Cardiac fibroblast (primary cell): ENCODE data around the gene FOXN1.

Source experiments
- DNase-seq, 2 donors: peaks; one replicate each; pipeline versions ENCODE4 v3.0.0 to v3.0.0-alpha.2; 2010; ENCODE audit warnings: low read depth in 2 of 2
- H3K4me3 ChIP-seq, 2 donors: replicated peaks in 1 of 2; 1 replicate in 1 of 2; 2 replicates in 1 of 2; pipeline ENCODE4 v1.5.1; 2011; ENCODE audit warnings: low read depth in 2 of 2, low read length in 2 of 2, mild to moderate bottlenecking in 2 of 2, moderate library complexity in 1 of 2
- CTCF ChIP-seq: IDR thresholded peaks from one replicate; pipeline ENCODE4 v1.5.1; 2011; ENCODE audit warnings: low read depth, mild to moderate bottlenecking, low read length, inconsistent platforms

FOXN1 gene

GRCh38 chr17:28552176-28552999 lies 46.2 kb downstream of the FOXN1 start, which contains the start of gene UNC119:
UNC119 (minus strand) TSS chr17:28552624; CDS start chr17:28552557, 67 bp downstream.
- no peak for TF ChIP-seq CTCF
- peak within 1 kb of the TSS; percentile 66 to 80 for H3K4me3 ChIP-seq

GRCh38 chr17:28553000-28553505 lies 46.9 kb downstream of the FOXN1 start:
- TF ChIP-seq CTCF: no peak
- H3K4me3 ChIP-seq: no peak overlapping the region
- no peak for DNase-seq

More at GRCh38 chr17:28552176-28552999, 46.2 kb downstream of the FOXN1 start, which contains the start of gene UNC119:
- DNase-seq: peak; percentile 57 to 72

- no peak for TF ChIP-seq CTCF
- no peak for DNase-seq
- no peak overlapping the region for H3K4me3 ChIP-seq
Observed at GRCh38 chr17:28554565-28554964, 48.4 kb downstream of the FOXN1 start.

GRCh38 chr17:28555022-28555421 lies 48.9 kb downstream of the FOXN1 start:
- no peak for TF ChIP-seq CTCF
- H3K4me3 ChIP-seq: no peak overlapping the region
- DNase-seq: no peak

GRCh38 chr17:28563475-28563874 lies 57.3 kb downstream of the FOXN1 start:
- peak; percentile 51 to 70 for DNase-seq
- no peak for TF ChIP-seq CTCF
- H3K4me3 ChIP-seq: no peak overlapping the region

GRCh38 chr17:28567604-28568003 lies 61.5 kb downstream of the FOXN1 start:
- TF ChIP-seq CTCF: no peak
- no peak overlapping the region for H3K4me3 ChIP-seq

More at GRCh38 chr17:28567604-28568003, 61.5 kb downstream of the FOXN1 start:
- no peak for DNase-seq
